Measurements from ENCODE around the gene KCNK13. TPM values are rescaled to one million over a fixed set of nuclear protein-coding genes. Genes with fewer than 3 reads are reported as not detected.
A peak's percentile ranks its signal among the peaks of the same experiment; 100 is the strongest.

Gene KCNK13
- total RNA-seq, 1 donor from 2014 or later = 0.81 TPM

- peaks cover 27% of the 10 kb centered on the region for H3K4me1 ChIP-seq
- H3K27ac ChIP-seq = no peak overlapping the region
- H3K27me3 ChIP-seq = peaks cover 75% of the 10 kb centered on the region
- ATAC-seq = peak; percentile 29
- no peak for TF ChIP-seq CTCF (IDR thresholded peaks at IDR 0.05)
- peak overlapping the region; percentile 45 for H3K4me3 ChIP-seq
- no peak for DNase-seq
- no peaks in the 10 kb centered on the region for H3K9me3 ChIP-seq
- H3K36me3 ChIP-seq = no peaks in the 10 kb centered on the region
- intact Hi-C loops (cut with DNase I) = no loop called here
Observed at GRCh38 chr14:90062127-90062794, 467 bp downstream of the KCNK13 start.

- no peak for TF ChIP-seq CTCF (IDR thresholded peaks at IDR 0.05)
- no peak overlapping the region for H3K27ac ChIP-seq
- no peaks in the 10 kb centered on the region for H3K9me3 ChIP-seq
- H3K4me1 ChIP-seq = peaks cover 27% of the 10 kb centered on the region
- H3K36me3 ChIP-seq = no peaks in the 10 kb centered on the region
- no peak for ATAC-seq
- peaks cover 68% of the 10 kb centered on the region for H3K27me3 ChIP-seq
- no peak for DNase-seq
- intact Hi-C loops (cut with DNase I) = no loop called here
- peak overlapping the region; percentile 45 for H3K4me3 ChIP-seq
Observed at GRCh38 chr14:90062822-90063539, 1.2 kb downstream of the KCNK13 start.

GRCh38 chr14:90072350-90072749 lies 10.6 kb downstream of the KCNK13 start:
- no peak overlapping the region for H3K27ac ChIP-seq
- H3K27me3 ChIP-seq = peaks cover 7% of the 10 kb centered on the region
- intact Hi-C loops (cut with DNase I) = no loop called here
- DNase-seq (no peak), ATAC-seq (no peak)
- no peaks in the 10 kb centered on the region for H3K4me1 ChIP-seq
- no peak overlapping the region for H3K4me3 ChIP-seq
- no peak for TF ChIP-seq CTCF (IDR thresholded peaks at IDR 0.05)
- no peaks in the 10 kb centered on the region for H3K36me3 ChIP-seq
- H3K9me3 ChIP-seq = no peaks in the 10 kb centered on the region

GRCh38 chr14:90079576-90079975 lies 17.8 kb downstream of the KCNK13 start:
- peaks cover 7% of the 10 kb centered on the region for H3K27me3 ChIP-seq
- no peak overlapping the region for H3K4me3 ChIP-seq

GRCh38 chr14:90087433-90087832 lies 25.6 kb downstream of the KCNK13 start:
- no peak for TF ChIP-seq CTCF (IDR thresholded peaks at IDR 0.05)
- intact Hi-C loops (cut with DNase I) = no loop called here
- peak; percentile 92 for ATAC-seq
- no peaks in the 10 kb centered on the region for H3K4me1 ChIP-seq
- no peaks in the 10 kb centered on the region for H3K9me3 ChIP-seq
- H3K4me3 ChIP-seq = no peak overlapping the region
- H3K27me3 ChIP-seq = peaks cover 10% of the 10 kb centered on the region
- H3K36me3 ChIP-seq = no peaks in the 10 kb centered on the region
- H3K27ac ChIP-seq = no peak overlapping the region
- DNase-seq = no peak

More at GRCh38 chr14:90079576-90079975, 17.8 kb downstream of the KCNK13 start:
- no peaks in the 10 kb centered on the region for H3K4me1 ChIP-seq
- H3K9me3 ChIP-seq = no peaks in the 10 kb centered on the region
- H3K27ac ChIP-seq = no peak overlapping the region
- H3K36me3 ChIP-seq = no peaks in the 10 kb centered on the region
- TF ChIP-seq CTCF (IDR thresholded peaks at IDR 0.05) = no peak
- no peak for DNase-seq
- intact Hi-C loops (cut with DNase I) = no loop called here
- ATAC-seq = no peak

Data from upper lobe of right lung (tissue), 1 donor.